ENCODE measurements around the gene CCDC40.

The CCDC40 gene

GRCh38 chr17:80017226-80018010 lies 19.0 kb upstream of the CCDC40 start:
- DNase-seq (ENCODE audit: extremely low read depth in 1 of 2, low read depth in 1 of 2): no peak

GRCh38 chr17:80018917-80019651 lies 17.4 kb upstream of the CCDC40 start:
- no peak for DNase-seq (ENCODE audit: extremely low read depth in 1 of 2, low read depth in 1 of 2)

- DNase-seq (ENCODE audit: extremely low read depth in 1 of 2, low read depth in 1 of 2): no peak
Measured at GRCh38 chr17:80021600-80021999, 14.8 kb upstream of the CCDC40 start.

- DNase-seq (ENCODE audit: extremely low read depth in 1 of 2, low read depth in 1 of 2): no peak
Measured at GRCh38 chr17:80023481-80024205, 12.8 kb upstream of the CCDC40 start.

GRCh38 chr17:80024206-80024972 lies 12.1 kb upstream of the CCDC40 start:
- no peak for DNase-seq (ENCODE audit: extremely low read depth in 1 of 2, low read depth in 1 of 2)

- no peak for DNase-seq (ENCODE audit: extremely low read depth in 1 of 2, low read depth in 1 of 2)
Measured at GRCh38 chr17:80025140-80025539, 11.3 kb upstream of the CCDC40 start.

- no peak for DNase-seq (ENCODE audit: extremely low read depth in 1 of 2, low read depth in 1 of 2)
Measured at GRCh38 chr17:80025796-80026195, 10.6 kb upstream of the CCDC40 start.

GRCh38 chr17:80026359-80027042 lies 9.9 kb upstream of the CCDC40 start:
- no peak for DNase-seq (ENCODE audit: extremely low read depth in 1 of 2, low read depth in 1 of 2)

GRCh38 chr17:80027043-80027435 lies 9.4 kb upstream of the CCDC40 start:
- DNase-seq (ENCODE audit: extremely low read depth in 1 of 2, low read depth in 1 of 2): no peak

- no peak for DNase-seq (ENCODE audit: extremely low read depth in 1 of 2, low read depth in 1 of 2)
Measured at GRCh38 chr17:80028030-80028429, 8.4 kb upstream of the CCDC40 start.

- DNase-seq (ENCODE audit: extremely low read depth in 1 of 2, low read depth in 1 of 2): no peak
Measured at GRCh38 chr17:80029258-80029974, 7.0 kb upstream of the CCDC40 start.

GRCh38 chr17:80030730-80031410 lies 5.6 kb upstream of the CCDC40 start:
- no peak for DNase-seq (ENCODE audit: extremely low read depth in 1 of 2, low read depth in 1 of 2)

GRCh38 chr17:80031691-80032430 lies 4.6 kb upstream of the CCDC40 start:
- no peak for DNase-seq (ENCODE audit: extremely low read depth in 1 of 2, low read depth in 1 of 2)

- DNase-seq (ENCODE audit: extremely low read depth in 1 of 2, low read depth in 1 of 2): no peak
Measured at GRCh38 chr17:80032614-80033171, 3.7 kb upstream of the CCDC40 start.

- DNase-seq (ENCODE audit: extremely low read depth in 1 of 2, low read depth in 1 of 2): no peak
Measured at GRCh38 chr17:80033840-80034239, 2.6 kb upstream of the CCDC40 start.

GRCh38 chr17:80034791-80035686 lies 1.4 kb upstream of the CCDC40 start:
- peak in 1 of 2 donors; percentile 10 for DNase-seq (ENCODE audit: extremely low read depth in 1 of 2, low read depth in 1 of 2)

GRCh38 chr17:80035687-80035936 lies 830 bp upstream of the CCDC40 start, which contains the start of gene TBC1D16:
Gene TBC1D16, minus strand, starts transcription at chr17:80035872. Its CDS starts 22,325 bp downstream, at chr17:80013547.
- no peak for DNase-seq (ENCODE audit: extremely low read depth in 1 of 2, low read depth in 1 of 2)
